ENCODE data around the gene MEGF11. TPM values are rescaled to one million over a fixed set of nuclear protein-coding genes. Genes with fewer than 3 reads are reported as not detected.

The MEGF11 gene
- total RNA-seq, 4 donors from 2014 or later, result 0.76 TPM; not detected in 3

DNA sequence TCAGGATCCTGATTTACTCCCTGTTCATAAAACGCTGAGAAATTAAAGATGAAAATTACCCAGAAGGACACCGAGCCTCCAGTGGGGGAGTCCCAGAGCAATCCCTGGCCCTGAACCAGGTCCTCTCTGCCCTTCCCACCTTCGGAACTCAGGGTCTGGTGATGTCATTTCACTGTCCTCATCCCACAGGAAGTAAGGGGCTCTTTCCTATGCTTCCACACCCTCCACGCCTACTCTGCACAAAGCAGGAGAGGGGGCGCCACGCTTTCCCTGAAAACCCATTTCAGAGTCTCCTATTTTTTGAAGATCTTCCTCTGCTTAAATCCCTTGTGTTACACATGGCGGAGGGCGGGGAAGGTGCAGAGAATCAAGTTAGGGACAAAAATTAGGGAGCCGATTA is 18.8 kb downstream of the MEGF11 start:
- Histone ChIP-seq H3K4me1 (no peaks in the 10 kb centered on the region), H3K4me3 (no peak overlapping the region), H3K27ac (no peak overlapping the region), H3K27me3 (no peaks in the 10 kb centered on the region), H3K9me3 (no peaks in the 10 kb centered on the region), H3K36me3 (no peaks in the 10 kb centered on the region)
- TF ChIP-seq, protein P1, sequence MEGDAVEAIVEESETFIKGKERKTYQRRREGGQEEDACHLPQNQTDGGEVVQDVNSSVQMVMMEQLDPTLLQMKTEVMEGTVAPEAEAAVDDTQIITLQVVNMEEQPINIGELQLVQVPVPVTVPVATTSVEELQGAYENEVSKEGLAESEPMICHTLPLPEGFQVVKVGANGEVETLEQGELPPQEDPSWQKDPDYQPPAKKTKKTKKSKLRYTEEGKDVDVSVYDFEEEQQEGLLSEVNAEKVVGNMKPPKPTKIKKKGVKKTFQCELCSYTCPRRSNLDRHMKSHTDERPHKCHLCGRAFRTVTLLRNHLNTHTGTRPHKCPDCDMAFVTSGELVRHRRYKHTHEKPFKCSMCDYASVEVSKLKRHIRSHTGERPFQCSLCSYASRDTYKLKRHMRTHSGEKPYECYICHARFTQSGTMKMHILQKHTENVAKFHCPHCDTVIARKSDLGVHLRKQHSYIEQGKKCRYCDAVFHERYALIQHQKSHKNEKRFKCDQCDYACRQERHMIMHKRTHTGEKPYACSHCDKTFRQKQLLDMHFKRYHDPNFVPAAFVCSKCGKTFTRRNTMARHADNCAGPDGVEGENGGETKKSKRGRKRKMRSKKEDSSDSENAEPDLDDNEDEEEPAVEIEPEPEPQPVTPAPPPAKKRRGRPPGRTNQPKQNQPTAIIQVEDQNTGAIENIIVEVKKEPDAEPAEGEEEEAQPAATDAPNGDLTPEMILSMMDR (IDR thresholded peaks at IDR 0.05), result no peak
- no peak for TF ChIP-seq POLR2A (IDR thresholded peaks at IDR 0.05)
- DNase-seq, result no peak
- intact Hi-C loops (cut with DNase I; ENCODE audit: low total_unique reads), result no loop called here

DNA sequence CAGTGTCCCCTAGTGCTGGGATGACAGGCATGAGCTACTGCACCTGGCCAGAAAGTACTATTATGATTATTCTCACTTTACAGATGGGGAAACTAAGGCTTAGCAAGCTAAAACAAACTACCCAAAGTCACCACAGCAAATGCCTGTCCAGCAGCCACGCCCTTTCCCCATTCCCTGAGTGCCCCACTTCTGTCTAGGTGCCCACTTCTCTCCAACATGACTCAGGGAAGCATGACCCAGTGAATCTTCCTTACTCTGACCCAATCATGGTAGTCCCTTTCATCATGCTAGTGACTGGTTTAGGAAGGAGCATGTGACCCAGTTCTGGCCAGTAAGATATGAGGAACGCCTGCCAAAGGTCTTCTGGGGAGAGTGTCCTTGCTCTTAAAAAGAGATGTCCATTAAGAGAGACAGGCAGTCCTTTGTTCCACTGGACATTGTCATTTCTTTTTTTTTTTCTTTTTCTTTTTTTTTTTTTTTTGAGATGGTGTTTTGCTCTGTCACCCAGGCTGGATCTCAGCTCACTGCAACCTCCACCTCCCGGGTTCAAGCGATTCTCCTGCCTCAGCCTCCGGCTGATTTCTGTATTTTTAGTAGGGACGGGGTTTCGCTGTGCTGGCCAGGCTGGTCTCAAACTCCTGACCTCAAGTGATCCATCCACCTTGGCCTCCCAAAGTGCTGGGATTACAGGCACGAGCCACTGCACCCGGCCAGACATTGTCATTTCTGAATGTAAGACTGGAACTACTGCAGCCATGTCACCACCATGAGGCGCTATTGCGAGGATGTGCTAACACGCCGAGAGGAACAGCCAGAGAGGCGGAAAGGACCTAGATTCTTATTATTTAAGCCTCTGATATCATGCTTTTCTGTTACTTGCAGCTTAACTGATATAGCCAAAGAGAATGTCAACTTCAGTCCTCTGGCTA is 19.8 kb downstream of the MEGF11 start:
- H3K9me3 ChIP-seq, result no peaks in the 10 kb centered on the region
- no peaks in the 10 kb centered on the region for H3K27me3 ChIP-seq
- H3K27ac ChIP-seq, result no peak overlapping the region
- TF ChIP-seq POLR2A (IDR thresholded peaks at IDR 0.05), result no peak
- TF ChIP-seq, protein P1 (IDR thresholded peaks at IDR 0.05), result no peak
- no peaks in the 10 kb centered on the region for H3K36me3 ChIP-seq
- no peaks in the 10 kb centered on the region for H3K4me1 ChIP-seq
- intact Hi-C loops (cut with DNase I; ENCODE audit: low total_unique reads), result no loop called here
- H3K4me3 ChIP-seq, result no peak overlapping the region
- no peak for DNase-seq

DNA sequence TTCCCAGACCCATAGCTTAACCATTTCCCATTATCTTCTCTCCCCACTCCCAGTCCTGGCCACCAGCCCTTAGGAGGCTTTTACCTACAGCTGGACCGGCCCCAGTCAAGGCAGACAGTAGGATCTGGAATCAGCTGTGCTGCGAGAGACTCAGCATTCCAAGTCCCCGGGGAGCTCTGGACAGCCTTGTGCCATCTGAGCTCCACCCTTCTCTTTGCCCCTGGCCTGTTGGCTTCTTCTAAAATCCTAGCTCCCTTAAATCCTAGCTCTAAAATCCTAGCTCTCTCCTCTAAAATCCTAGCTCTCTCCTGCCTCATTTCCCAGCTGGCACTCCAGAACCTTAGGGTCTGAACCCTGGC is 21.3 kb downstream of the MEGF11 start:
- no peaks in the 10 kb centered on the region for H3K27me3 ChIP-seq
- H3K27ac ChIP-seq, result no peak overlapping the region
- DNase-seq, result no peak
- H3K4me1 ChIP-seq, result no peaks in the 10 kb centered on the region
- H3K4me3 ChIP-seq, result no peak overlapping the region
- no peak for TF ChIP-seq POLR2A (IDR thresholded peaks at IDR 0.05)
- TF ChIP-seq, protein P1 (IDR thresholded peaks at IDR 0.05), result no peak
- intact Hi-C loops (cut with DNase I; ENCODE audit: low total_unique reads), result no loop called here
- H3K36me3 ChIP-seq, result no peaks in the 10 kb centered on the region
- H3K9me3 ChIP-seq, result no peaks in the 10 kb centered on the region

DNA sequence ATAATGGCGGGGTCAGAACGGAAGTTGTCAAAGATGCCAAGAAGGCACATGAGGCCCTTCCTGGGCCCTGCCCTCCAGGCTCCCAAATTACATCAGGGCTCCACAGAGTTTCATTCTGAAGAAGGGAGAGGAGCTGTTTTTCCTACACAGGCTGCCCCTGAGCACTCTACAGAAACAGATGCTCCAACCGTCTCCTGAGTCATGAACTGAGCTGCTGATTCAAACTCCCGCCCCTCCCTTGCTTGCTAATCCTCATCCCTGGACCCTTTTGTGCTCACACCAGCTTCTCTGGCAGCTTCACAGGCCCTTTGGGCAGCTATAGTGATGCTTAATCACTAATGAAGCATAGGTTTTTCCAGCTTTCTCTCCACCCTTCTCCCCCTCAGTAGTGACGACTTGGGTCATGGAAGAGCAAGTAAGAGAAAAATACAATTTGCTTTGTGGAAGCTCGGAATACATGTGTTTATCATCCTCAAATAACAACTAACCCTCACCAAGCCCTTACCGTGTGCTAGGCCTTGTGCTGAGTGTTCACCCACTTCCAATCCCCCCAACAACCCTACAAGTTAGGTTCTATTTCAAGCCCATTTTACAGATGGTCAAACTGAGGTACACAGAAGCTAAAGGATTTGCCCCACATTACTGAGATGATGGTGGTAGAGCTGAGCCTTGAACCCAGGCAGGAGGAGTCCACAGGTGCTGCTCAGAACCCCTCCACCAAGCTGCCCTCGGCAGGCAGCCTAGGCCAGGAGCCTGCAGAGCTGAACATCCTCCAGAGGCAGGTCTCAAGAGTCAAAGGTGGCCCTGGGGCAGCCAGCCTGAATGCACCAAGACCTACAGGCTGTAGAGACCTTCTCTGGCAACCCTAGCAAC is 21.9 kb downstream of the MEGF11 start:
- Histone ChIP-seq H3K27ac (no peak overlapping the region), H3K36me3 (no peaks in the 10 kb centered on the region), H3K4me3 (no peak overlapping the region), H3K27me3 (no peaks in the 10 kb centered on the region), H3K9me3 (no peaks in the 10 kb centered on the region), H3K4me1 (no peaks in the 10 kb centered on the region)
- intact Hi-C loops (cut with DNase I; ENCODE audit: low total_unique reads), result no loop called here
- TF ChIP-seq, protein P1 (IDR thresholded peaks at IDR 0.05), result no peak
- TF ChIP-seq POLR2A (IDR thresholded peaks at IDR 0.05), result no peak
- DNase-seq, result no peak

Measured in uterus (tissue), 4 donors.